D721Med (cell line): Measurements from ENCODE around the gene MET.
"Not testable (repeated sequence)": the region's sequence is repeated elsewhere in the genome, so short reads cannot be mapped to it uniquely, and the experiment has no call there.

Experiments used
- DNase-seq: peaks from one replicate; pipeline ENCODE4 v3.0.0; 2011; ENCODE audit warnings: low spot score; ENCODE audit not compliant: insufficient read length
- FAIRE-seq: peaks from 2 replicates; lab custom pipeline; 2011; peaks lifted over from hg19 to GRCh38; lab: Jason Lieb, UNC
- CTCF ChIP-seq: IDR thresholded peaks from 2 replicates; pipeline ENCODE4 v1.5.1; 2012; ENCODE audit warnings: mild to moderate bottlenecking, control low read depth; ENCODE audit not compliant: insufficient read depth; ENCODE audit errors: missing control alignments

Gene MET

GRCh38 chr7:116738378-116738777 is 66.4 kb downstream of the MET start:
- no peak for FAIRE-seq
- TF ChIP-seq CTCF: no peak
- no peak for DNase-seq

DNA sequence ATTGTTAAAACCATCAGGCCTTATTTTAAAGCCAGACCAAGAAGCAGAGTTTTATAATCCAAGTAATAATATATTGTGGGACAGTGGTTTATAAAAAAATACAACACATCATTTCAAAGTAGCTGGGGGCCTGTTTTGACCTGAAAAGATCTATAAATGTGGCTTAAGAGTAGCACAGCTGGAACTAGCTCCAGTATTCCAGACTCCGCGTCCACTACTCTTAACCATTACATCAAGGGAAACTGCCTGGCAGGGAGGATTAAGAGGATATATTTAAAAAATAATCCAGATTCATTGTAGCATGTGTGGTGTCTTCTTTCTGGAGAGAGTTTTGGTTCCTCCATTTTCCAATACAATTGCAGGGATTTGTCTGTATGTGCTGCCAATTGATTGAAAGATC is 67.3 kb downstream of the MET start:
- no peak for TF ChIP-seq CTCF
- FAIRE-seq: no peak
- DNase-seq: no peak

- TF ChIP-seq CTCF: no peak
- no peak for DNase-seq
- no peak for FAIRE-seq
These were observed 68.2 kb downstream of the MET start for GRCh38 chr7:116740231-116740630.

- FAIRE-seq: no peak
- no peak for DNase-seq
These were observed 68.9 kb downstream of the MET start for GRCh38 chr7:116740755-116741462.

GRCh38 chr7:116741625-116742316 is 69.8 kb downstream of the MET start:
- no peak for FAIRE-seq

More at GRCh38 chr7:116740755-116741462, 68.9 kb downstream of the MET start:
- TF ChIP-seq CTCF: no peak

GRCh38 chr7:116742641-116743040 is 70.6 kb downstream of the MET start:
- TF ChIP-seq CTCF: no peak

More at GRCh38 chr7:116741625-116742316, 69.8 kb downstream of the MET start:
- no peak for TF ChIP-seq CTCF
- no peak for DNase-seq

DNA sequence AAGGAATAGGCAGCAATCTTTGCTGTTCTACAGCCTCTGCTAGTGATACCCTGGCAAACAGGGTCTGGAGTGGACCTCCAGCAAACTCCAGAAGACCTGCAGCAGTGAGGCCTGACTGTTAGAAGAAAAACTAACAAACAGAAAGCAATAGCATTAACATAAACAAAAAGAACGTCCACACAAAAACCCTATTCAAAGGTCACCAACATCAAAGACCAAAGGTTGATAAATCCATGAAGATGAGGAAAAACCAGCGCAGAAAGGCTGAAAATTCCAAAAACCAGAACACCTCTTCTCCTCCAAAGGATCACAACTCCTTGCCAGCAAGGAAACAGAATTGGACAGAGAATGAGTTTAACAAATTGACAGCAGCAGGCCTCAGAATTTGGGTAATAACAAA is 71.8 kb downstream of the MET start:
- not testable (repeated sequence) for FAIRE-seq, DNase-seq

More at GRCh38 chr7:116742641-116743040, 70.6 kb downstream of the MET start:
- no peak for FAIRE-seq
- DNase-seq: no peak

- not testable (repeated sequence) for DNase-seq, FAIRE-seq
These were observed 74.4 kb downstream of the MET start for GRCh38 chr7:116746388-116746787.

DNA sequence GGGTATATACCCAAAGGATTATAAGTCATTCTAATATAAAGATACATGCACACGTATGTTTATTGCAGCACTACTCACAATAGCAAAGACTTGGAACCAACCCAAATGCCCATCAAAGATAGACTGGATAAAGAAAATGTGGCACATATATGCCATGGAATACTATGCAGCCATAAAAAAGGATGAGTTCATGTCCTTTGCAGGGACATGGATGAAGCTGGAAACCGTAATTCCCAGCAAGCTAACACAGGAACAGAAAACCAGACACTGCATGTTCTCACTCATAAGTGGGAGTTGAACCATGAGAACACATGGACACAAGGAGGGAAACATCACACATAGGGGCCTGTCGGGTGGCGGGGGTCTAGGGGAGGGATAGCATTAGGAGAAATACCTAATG is 79.1 kb downstream of the MET start:
- FAIRE-seq, DNase-seq: not testable (repeated sequence)
